M059J (cell line): ENCODE data around the gene NUP214. TPM values are rescaled to one million over a fixed set of nuclear protein-coding genes. Genes with fewer than 3 reads are reported as not detected.

Source experiments
- DNase-seq: peaks from one replicate; pipeline ENCODE4 v3.0.0-alpha.2; 2012; ENCODE audit warnings: low read depth
- total RNA-seq: library from RNA; depleted of rRNA; stranded (reverse); fragments of >200 nt; shearing (Covaris generic); gene quantifications from 2 replicates; pipeline ENCODE4 v1.2.3, GENCODE V29; 2014; rRNA removed

Gene NUP214
- total RNA-seq, 1 experiment from 2014 or later = 22.7 TPM

GRCh38 chr9:131276891-131277286 lies 151.5 kb downstream of the NUP214 start:
- DNase-seq = no peak

DNA sequence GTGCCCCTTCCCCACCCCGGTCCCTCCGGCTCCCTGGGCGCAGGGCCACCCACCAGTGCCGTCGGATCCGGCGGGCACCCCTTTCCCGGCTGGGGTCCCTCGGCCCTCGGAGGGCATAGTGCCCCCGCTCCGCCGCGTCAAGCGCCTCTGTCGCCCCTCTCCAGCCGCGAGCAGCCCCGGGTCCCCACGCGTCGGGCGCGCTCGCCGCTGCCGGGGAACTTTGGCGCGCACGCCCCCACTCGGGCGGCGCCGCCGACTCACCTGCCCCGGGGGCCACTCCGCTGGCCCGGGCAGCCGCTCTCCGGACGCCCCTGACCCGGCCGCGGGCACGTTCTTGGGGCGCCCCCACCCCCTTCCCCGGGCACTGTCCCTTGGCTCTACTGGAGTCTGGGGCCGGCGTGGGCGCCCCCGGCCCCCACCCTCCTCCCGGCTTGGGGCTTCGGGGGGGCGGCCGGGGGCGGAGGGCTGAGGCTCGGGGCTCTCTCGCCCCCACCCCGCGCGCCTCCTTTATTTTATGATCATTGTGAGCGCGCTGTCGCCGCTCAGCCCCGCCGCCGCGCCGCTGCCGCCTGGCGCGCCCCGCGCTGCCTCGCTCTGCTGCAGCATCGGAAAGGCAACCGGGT lies 152.0 kb downstream of the NUP214 start:
- no peak for DNase-seq

- DNase-seq = peak; percentile 72
These were observed 152.7 kb downstream of the NUP214 start for GRCh38 chr9:131277910-131278701.

DNA sequence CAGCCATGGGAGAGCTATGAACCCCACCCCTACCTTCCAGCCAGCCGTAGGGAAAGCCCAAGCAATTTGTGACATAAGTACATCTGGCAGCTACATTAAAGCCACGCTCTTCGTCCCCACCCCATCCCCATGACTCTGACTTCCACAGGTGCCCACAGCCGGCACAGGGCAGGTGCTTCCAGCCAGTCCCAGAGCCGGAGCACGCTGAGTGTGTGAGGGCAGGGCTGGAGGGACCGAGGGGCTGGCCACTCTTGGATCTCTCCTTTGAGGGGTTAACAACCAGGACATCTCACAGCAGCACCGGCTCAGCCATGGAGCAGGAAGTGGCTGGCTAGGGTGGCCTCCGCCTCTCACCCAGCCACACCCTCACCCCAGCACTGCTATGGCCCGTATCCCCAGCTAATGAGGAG lies 153.3 kb downstream of the NUP214 start:
- no peak for DNase-seq

- DNase-seq = no peak
These were observed 153.9 kb downstream of the NUP214 start for GRCh38 chr9:131279196-131279862.

DNA sequence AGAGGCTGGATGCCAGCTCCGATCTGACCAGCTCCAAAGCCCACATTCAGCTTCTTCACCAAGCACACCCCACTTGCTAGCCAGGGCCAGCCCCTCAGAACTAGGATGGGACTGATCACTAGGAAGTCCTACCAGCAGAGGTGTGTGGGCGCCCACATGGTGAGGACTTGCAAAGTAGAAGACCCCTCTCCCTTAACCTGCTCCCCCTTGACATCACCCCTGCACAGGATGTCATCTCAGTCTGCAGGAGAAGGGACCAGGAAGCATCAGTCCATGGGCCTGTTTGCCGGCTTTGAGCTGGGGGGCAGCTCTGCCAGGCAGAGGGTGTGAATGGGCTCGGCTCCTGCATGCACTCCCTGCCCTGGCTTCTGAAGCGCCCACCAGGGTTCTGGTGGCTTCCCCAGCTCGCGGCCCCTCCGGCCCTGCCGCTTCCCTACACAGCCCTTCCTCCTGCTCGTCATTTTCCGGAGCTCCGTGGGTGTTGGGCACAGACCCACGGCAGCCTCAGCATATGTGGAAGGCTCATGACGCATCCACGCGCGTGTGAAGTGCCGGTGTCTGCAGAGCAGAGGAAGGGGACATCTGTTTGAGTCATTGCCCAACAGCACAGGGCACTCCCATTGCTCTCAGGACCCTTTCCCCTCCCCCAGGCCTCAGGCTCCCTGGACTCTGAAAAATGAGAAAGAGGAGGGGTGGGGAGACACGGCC lies 154.6 kb downstream of the NUP214 start:
- no peak for DNase-seq

GRCh38 chr9:131280660-131281059 lies 155.3 kb downstream of the NUP214 start:
- DNase-seq = no peak

DNA sequence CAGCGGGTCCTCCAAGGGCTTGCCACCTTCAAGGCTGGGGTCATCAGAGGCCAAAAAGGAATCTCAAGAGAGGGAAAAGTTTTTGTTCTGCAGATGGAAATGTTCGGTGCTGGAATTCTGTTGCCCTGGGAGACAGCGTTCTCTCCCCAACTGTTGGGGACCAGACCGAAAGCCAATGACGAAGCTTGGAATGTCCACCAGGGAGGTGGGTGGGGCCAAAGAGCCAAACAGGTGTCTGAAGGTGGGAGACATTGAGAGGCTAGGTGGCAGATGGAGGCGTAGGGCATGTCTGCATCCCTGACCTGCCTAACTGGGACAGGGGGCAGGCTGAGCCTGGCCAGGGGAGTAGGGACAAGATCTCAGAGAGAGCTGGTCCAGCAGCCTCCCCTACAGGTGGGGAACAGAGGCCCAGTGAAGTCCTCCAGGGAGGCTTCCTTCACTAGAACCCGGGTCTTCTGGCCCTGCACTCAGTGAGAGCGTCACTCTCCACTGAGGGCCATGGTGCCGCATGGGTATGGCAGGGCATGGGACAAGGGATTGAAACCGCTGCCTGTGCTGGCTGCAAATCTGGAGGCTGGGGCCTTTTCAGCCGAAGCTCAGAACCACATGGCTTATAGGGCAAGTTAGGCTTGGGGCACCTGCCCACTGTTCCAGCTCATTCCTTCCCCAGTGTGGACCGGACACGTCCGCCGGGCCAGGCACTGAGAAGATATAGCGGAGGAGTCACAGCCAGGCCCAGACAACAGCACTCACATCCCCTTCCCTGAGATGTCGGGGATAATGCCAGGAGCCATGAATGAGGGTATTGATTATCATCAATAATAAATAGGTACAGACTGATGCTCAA lies 156.0 kb downstream of the NUP214 start:
- no peak for DNase-seq

- DNase-seq = no peak
These were observed 156.8 kb downstream of the NUP214 start for GRCh38 chr9:131282175-131282574.

- no peak for DNase-seq
These were observed 157.5 kb downstream of the NUP214 start for GRCh38 chr9:131282688-131283422.

Other genes with a start within 250 kb of the NUP214 start
- not detected in 2 replicates for gene QRFP, start 228.8 kb upstream of the NUP214 start, total RNA-seq
- 12.7 and 36.2 TPM in 2 replicates for gene FIBCD1, start 186.3 kb upstream of the NUP214 start, total RNA-seq
- gene LAMC3, start 116.4 kb upstream of the NUP214 start, total RNA-seq = not detected in 2 replicates
- gene AIF1L, start 29.1 kb upstream of the NUP214 start, total RNA-seq = 1.4 and 2.1 TPM in 2 replicates
- 0.49 and 0.71 TPM in 2 replicates for gene FAM78A, start 150.9 kb downstream of the NUP214 start, total RNA-seq
- gene PLPP7, start 164.1 kb downstream of the NUP214 start, total RNA-seq = 2.6 and 3.4 TPM in 2 replicates